HCT116 (cell line): Measurements from ENCODE around the gene POU3F1. TPM values are rescaled to one million over a fixed set of nuclear protein-coding genes. Genes with fewer than 3 reads are reported as not detected.

Experiments
- ATAC-seq: fragments of 200-7000 bp; cut with Tn5 transposase; 2 replicates; pipeline ENCODE4 v1.9.1; 2020; ENCODE audit warnings: mild to moderate bottlenecking, moderate library complexity
- BruUV-seq: library from RNA; stranded (reverse); fragments of 400-500 nt; replicated peaks from 2 replicates; lab custom pipeline; 2021; lab: Mats Ljungman, UMichigan
- CTCF ChIA-PET: fragments of 300-600 bp; sonication (Branson Sonifier 250); formaldehyde crosslinking; loops from one replicate; lab custom pipeline; 2021; ENCODE audit warnings: antibody characterized with exemption; lab: Charles Lee
- POLR2A ChIA-PET: fragments of 300-600, 350-600 bp; sonication (Branson Sonifier 250); formaldehyde crosslinking; loops from one replicate; lab custom pipeline; 2021; ENCODE audit warnings: antibody characterized with exemption; lab: Charles Lee
- RAD21 ChIA-PET, 2 experiments: fragments of 300-600 bp; sonication (Branson Sonifier 250); formaldehyde crosslinking; loops; one replicate each; lab custom pipeline; 2023; ENCODE audit warnings: low total read pairs in 2 of 2; ENCODE audit not compliant: uncharacterized antibody in 2 of 2, unreplicated experiment in 2 of 2, low non-redundant PET in 1 of 2; lab: Charles Lee
- DNase-seq: peaks from one replicate; pipeline ENCODE4 v3.0.0-alpha.2; 2010; ENCODE audit warnings: low read depth, low spot score
- H2AFZ ChIP-seq: fragments of 200-600 bp; shearing (Covaris generic), sonication (generic); 2 replicates; pipeline ENCODE4 v1.6.1; 2017; ENCODE audit warnings: low read depth, mixed run types, mixed read lengths, antibody characterized with exemption, low read length; ENCODE audit not compliant: poor library complexity, severe bottlenecking
- H3K27ac ChIP-seq: 2 replicates; pipeline ENCODE4 v1.5.1; 2012; ENCODE audit warnings: low read depth, low read length
- H3K27me3 ChIP-seq: fragments of 200-600 bp; sonication (generic); 2 replicates; pipeline ENCODE4 v1.6.1; 2016; ENCODE audit warnings: mixed run types, low read length, mixed read lengths; ENCODE audit not compliant: insufficient read depth
- H3K36me3 ChIP-seq, 2 experiments: fragments of 200-500 bp in 1 of 2; fragments of 200-600 bp in 1 of 2; sonication (Bioruptor generic) in 1 of 2; sonication (generic) in 1 of 2; 2 replicates each; pipeline versions ENCODE4 v1.5.1 to v1.6.1; 2014 to 2016; ENCODE audit warnings: low read length in 2 of 2, inconsistent platforms in 1 of 2, mixed read lengths in 1 of 2, mixed run types in 1 of 2; ENCODE audit not compliant: insufficient read depth in 2 of 2, control insufficient read depth in 1 of 2
- H3K4me1 ChIP-seq, 2 experiments: fragments of 200-600 bp in 1 of 2; sonication (generic) in 1 of 2; 2 replicates each; pipeline versions ENCODE4 v1.5.1 to v1.6.1; 2012 to 2017; ENCODE audit warnings: low read length in 2 of 2, inconsistent platforms in 1 of 2, mild to moderate bottlenecking in 1 of 2, mixed read lengths in 1 of 2, mixed run types in 1 of 2, moderate library complexity in 1 of 2; ENCODE audit not compliant: insufficient read depth in 2 of 2, control insufficient read depth in 1 of 2
- H3K4me2 ChIP-seq: fragments of 200-600 bp; sonication (generic); 2 replicates; pipeline ENCODE4 v1.6.1; 2017; ENCODE audit warnings: mixed run types, low read length, mixed read lengths
- H3K4me3 ChIP-seq, 2 experiments: fragments of 200-600 bp in 1 of 2; sonication (generic) in 1 of 2; replicated peaks in 1 of 2; 2 replicates each; pipeline ENCODE4 v1.5.1; 2011 to 2016; ENCODE audit warnings: low read length in 2 of 2, control low read depth in 1 of 2, low read depth in 1 of 2, mild to moderate bottlenecking in 1 of 2, mixed read lengths in 1 of 2, mixed run types in 1 of 2
- H3K79me2 ChIP-seq: fragments of 200-600 bp; sonication (generic); 2 replicates; pipeline ENCODE4 v1.6.1; 2017; ENCODE audit warnings: mild to moderate bottlenecking, mixed run types, low read length, moderate library complexity, mixed read lengths; ENCODE audit not compliant: insufficient read depth
- H3K9ac ChIP-seq: fragments of 200-600 bp; sonication (generic); 2 replicates; pipeline ENCODE4 v1.6.1; 2016; ENCODE audit warnings: low read length, mixed read lengths
- H3K9me2 ChIP-seq: fragments of 200-600 bp; sonication (generic), shearing (Covaris generic); 2 replicates; pipeline ENCODE4 v1.6.1; 2017; ENCODE audit warnings: mixed run types, mild to moderate bottlenecking, moderate library complexity; ENCODE audit not compliant: insufficient read depth
- H3K9me3 ChIP-seq, 2 experiments: fragments of 200-500 bp in 1 of 2; fragments of 200-600 bp in 1 of 2; sonication (Bioruptor generic) in 1 of 2; sonication (generic) in 1 of 2; 2 replicates each; pipeline ENCODE4 v1.6.1; 2014 to 2017; ENCODE audit warnings: low read length in 2 of 2, mixed read lengths in 2 of 2, inconsistent platforms in 1 of 2, low read depth in 1 of 2, mild to moderate bottlenecking in 1 of 2, mixed run types in 1 of 2, moderate library complexity in 1 of 2; ENCODE audit not compliant: control insufficient read depth in 1 of 2, insufficient read depth in 1 of 2
- H4K20me1 ChIP-seq: fragments of 200-600 bp; sonication (generic), shearing (Covaris generic); 2 replicates; pipeline ENCODE4 v1.6.1; 2017; ENCODE audit warnings: mixed run types, mild to moderate bottlenecking, moderate library complexity; ENCODE audit not compliant: insufficient read depth
- CTCF ChIP-seq, 3 experiments: fragments of 200-600 bp in 1 of 3; sonication (generic) in 1 of 3; IDR thresholded peaks in 2 of 3; conservative IDR thresholded peaks in 1 of 3; 2 replicates each; pipeline ENCODE4 v1.5.1; 2012 to 2017; ENCODE audit warnings: low read depth in 2 of 3, low read length in 2 of 3, antibody characterized with exemption in 1 of 3, borderline replicate concordance in 1 of 3, control low read depth in 1 of 3, mild to moderate bottlenecking in 1 of 3, mixed read lengths in 1 of 3, mixed run types in 1 of 3, moderate library complexity in 1 of 3; ENCODE audit not compliant: insufficient read depth in 1 of 3
- EGR1 ChIP-seq: IDR thresholded peaks from 2 replicates; pipeline ENCODE4 v1.6.1; 2012; ENCODE audit warnings: low read depth
- EZH2 ChIP-seq: fragments of 200-600 bp; sonication (generic); IDR thresholded peaks from 2 replicates; pipeline ENCODE4 v1.6.1; 2017; ENCODE audit warnings: antibody characterized with exemption, mixed run types
- EZH2phosphoT487 ChIP-seq: fragments of 200-600 bp; IDR thresholded peaks from 2 replicates; pipeline ENCODE4 v1.6.1; 2018; ENCODE audit warnings: antibody characterized with exemption, borderline replicate concordance
- FOSL1 ChIP-seq: IDR thresholded peaks from 2 replicates; pipeline ENCODE4 v1.6.1; 2012; ENCODE audit warnings: low read depth
- POLR2A ChIP-seq: IDR thresholded peaks from 2 replicates; pipeline ENCODE4 v1.7.0; 2011; ENCODE audit warnings: borderline replicate concordance; ENCODE audit not compliant: insufficient read depth, insufficient read length; ENCODE audit errors: extremely low read depth
- POLR2AphosphoS5 ChIP-seq: IDR thresholded peaks from 2 replicates; pipeline ENCODE4 v1.6.1; 2011; ENCODE audit warnings: mild to moderate bottlenecking, low read depth, low read length, moderate library complexity
- RAD21 ChIP-seq: IDR thresholded peaks from 2 replicates; pipeline ENCODE4 v1.6.1; 2012; ENCODE audit warnings: low read depth, mild to moderate bottlenecking
- REST ChIP-seq: IDR thresholded peaks from 2 replicates; pipeline ENCODE4 v1.6.1; 2012; ENCODE audit warnings: low read depth
- SIN3A ChIP-seq: IDR thresholded peaks from 2 replicates; pipeline ENCODE4 v1.6.1; 2012; ENCODE audit warnings: low read depth
- SP1 ChIP-seq: IDR thresholded peaks from 2 replicates; pipeline ENCODE4 v1.6.1; 2012; ENCODE audit warnings: low read depth
- SRF ChIP-seq: IDR thresholded peaks from 2 replicates; pipeline ENCODE4 v1.6.1; 2012; ENCODE audit warnings: low read depth
- TCF7L2 ChIP-seq: IDR thresholded peaks from 2 replicates; pipeline ENCODE4 v1.7.0; 2011; ENCODE audit warnings: borderline replicate concordance, inconsistent platforms; ENCODE audit not compliant: insufficient read depth, insufficient read length; ENCODE audit errors: extremely low read depth
- YY1 ChIP-seq: IDR thresholded peaks from 2 replicates; pipeline ENCODE4 v1.6.1; 2011; ENCODE audit warnings: low read length, low read depth, moderate library complexity, mild to moderate bottlenecking; ENCODE audit not compliant: insufficient replicate concordance; ENCODE audit errors: extremely low read depth
- ZFX ChIP-seq: fragments of 450-650 bp; IDR thresholded peaks from 2 replicates; pipeline ENCODE4 v1.6.1; 2017
- ZNF274 ChIP-seq: fragments of 200-500 bp; sonication (Bioruptor generic); IDR thresholded peaks from 2 replicates; pipeline ENCODE4 v1.6.1; 2014; ENCODE audit warnings: mild to moderate bottlenecking, low read depth, low read length, inconsistent platforms
- intact Hi-C: fragments of 100-400 bp; cut with micrococcal nuclease; formaldehyde crosslinking; loops from 2 replicates; pipeline ENCODE4 v1.10.0; 2022
- total RNA-seq: library from RNA; stranded (reverse); gene quantifications from one replicate; pipeline ENCODE4 v1.2.1, GENCODE V29; 2021; ENCODE audit not compliant: unreplicated experiment

Gene POU3F1
- total RNA-seq, 1 experiment from 2014 or later = not detected

- no peaks in the 10 kb centered on the region for H3K36me3 ChIP-seq
- no peaks in the 10 kb centered on the region for H4K20me1 ChIP-seq
- DNase-seq = no peak
- ChIA-PET POLR2A (no interaction called here), RAD21 (no interaction called here), CTCF (interaction anchor here (0.8 kb wide), 1 partner anchor 19 kb away, joined by 3 read pairs; no protein-coding TSS in a partner anchor)
- no peaks in the 10 kb centered on the region for H3K4me1 ChIP-seq
- no peaks in the 10 kb centered on the region for H3K9me2 ChIP-seq
- H3K4me2 ChIP-seq = no peak overlapping the region
- TF ChIP-seq CTCF (IDR thresholded peaks at IDR 0.05 in 2 of 3, conservative IDR thresholded peaks at IDR 0.05 in 1 of 3; ENCODE audit: borderline replicate concordance in 1 of 3, insufficient read depth in 1 of 3, low read depth in 2 of 3, low read length in 2 of 3) (no peak), SRF (no peak), EZH2 (no peak), YY1 (no peak), POLR2AphosphoS5 (no peak)
- H3K9me3 ChIP-seq = no peaks in the 10 kb centered on the region
- ATAC-seq = no peak
- no peak overlapping the region for H2AFZ ChIP-seq
- intact Hi-C loops = no loop called here
- no peaks in the 10 kb centered on the region for H3K27me3 ChIP-seq
- no peak overlapping the region for H3K27ac ChIP-seq
- BruUV-seq = no TSS peak
- H3K4me3 ChIP-seq = no peak overlapping the region
- no peaks in the 10 kb centered on the region for H3K79me2 ChIP-seq
- no peak overlapping the region for H3K9ac ChIP-seq
Measured at GRCh38 chr1:38090796-38091195, 44.2 kb upstream of the POU3F1 start.

- H3K4me1 ChIP-seq = no peaks in the 10 kb centered on the region
- no peak overlapping the region for H3K9ac ChIP-seq
- no peaks in the 10 kb centered on the region for H4K20me1 ChIP-seq
- no peaks in the 10 kb centered on the region for H3K36me3 ChIP-seq
- ATAC-seq = no peak
- DNase-seq = no peak
- BruUV-seq = no TSS peak
- H3K9me2 ChIP-seq = no peaks in the 10 kb centered on the region
- ChIA-PET POLR2A (no interaction called here), CTCF (no interaction called here), RAD21 (no interaction called here)
- no peaks in the 10 kb centered on the region for H3K79me2 ChIP-seq
- H3K27ac ChIP-seq = no peak overlapping the region
- no peaks in the 10 kb centered on the region for H3K27me3 ChIP-seq
- no peak overlapping the region for H3K4me2 ChIP-seq
- intact Hi-C loops = no loop called here
- H3K4me3 ChIP-seq = no peak overlapping the region
- no peak overlapping the region for H2AFZ ChIP-seq
- H3K9me3 ChIP-seq = no peaks in the 10 kb centered on the region
- TF ChIP-seq YY1 (no peak), FOSL1 (no peak), EGR1 (no peak), EZH2phosphoT487 (no peak), REST (no peak), RAD21 (no peak), ZFX (no peak), ZNF274 (no peak), POLR2AphosphoS5 (no peak), TCF7L2 (no peak), SIN3A (no peak), SP1 (no peak), POLR2A (no peak)
Measured at GRCh38 chr1:38089712-38090360, 43.2 kb upstream of the POU3F1 start.
